ENCODE data around the gene RAB7A. TPM values are rescaled to one million over a fixed set of nuclear protein-coding genes. Genes with fewer than 3 reads are reported as not detected.

RAB7A gene
- total and polyA plus RNA-seq, 2 of the 4 experiments (the other 2 are of a cell fraction): 57.0 to 240 TPM

- DNase-seq: no peak
- H3K4me3 ChIP-seq (ENCODE audit: insufficient read depth, low read depth, low read length): no peak overlapping the region
- no peak overlapping the region for H2AK5ac ChIP-seq (ENCODE audit: low read depth, low read length)
- no peaks in the 10 kb centered on the region for H3K4me1 ChIP-seq (ENCODE audit: control insufficient read depth, insufficient read depth, low read length)
- H3K18ac ChIP-seq (ENCODE audit: low read depth, low read length): no peak overlapping the region
- intact Hi-C loops (cut with micrococcal nuclease) (no loop called here), in situ Hi-C loops (cut with MboI; ENCODE audit: low sequenced_read_pairs) (no loop called here), dilution Hi-C loops (cut with HindIII; ENCODE audit: low sequenced_read_pairs, unreplicated experiment) (no loop called here)
- H3K9me1 ChIP-seq (ENCODE audit: insufficient read depth, low read length): peaks cover 3% of the 10 kb centered on the region
- no peak overlapping the region for H3K4me2 ChIP-seq (ENCODE audit: low read depth, low read length)
- no peak overlapping the region for H3K27ac ChIP-seq (ENCODE audit: insufficient read depth, low read length)
- H3K4ac ChIP-seq (ENCODE audit: low read depth, low read length): no peak overlapping the region
- H3K9me3 ChIP-seq (ENCODE audit: control insufficient read depth, insufficient read depth, low read length): no peaks in the 10 kb centered on the region
- no peak overlapping the region for H4K91ac ChIP-seq (ENCODE audit: insufficient read depth, low read depth, low read length)
- H4K8ac ChIP-seq (ENCODE audit: low read depth in 2 of 2, low read length in 2 of 2): no peak overlapping the region
- ATAC-seq (ENCODE audit: low read depth): no peak
- no peak overlapping the region for H3K56ac ChIP-seq (ENCODE audit: extremely low read depth, insufficient read depth, low read length)
- no CpG with 5 or more reads among the region's 5 CpGs for WGBS, 2 experiments (ENCODE audit: extremely low coverage in 2 of 2, insufficient read length in 1 of 2)
- no peak overlapping the region for H2BK20ac ChIP-seq (ENCODE audit: low read depth, low read length)
- no peak overlapping the region for H2AK9ac ChIP-seq (replicated peaks; ENCODE audit: low read depth, low read length, poor library complexity)
- H2BK15ac ChIP-seq (ENCODE audit: low read depth, low read length): no peak overlapping the region
- peaks cover 49% of the 10 kb centered on the region for H3K36me3 ChIP-seq (ENCODE audit: control insufficient read depth, insufficient read depth, low read length)
- no peak overlapping the region for H2BK120ac ChIP-seq (ENCODE audit: low read depth, low read length)
- H3K9ac ChIP-seq (ENCODE audit: low read depth, low read length): no peak overlapping the region
- no peak overlapping the region for H4K5ac ChIP-seq (ENCODE audit: low read depth, low read length)
- TSS peak; percentile 90 for BruUV-seq (replicated peaks)
- POLR2A ChIA-PET (ENCODE audit: unreplicated experiment): no interaction called here
- no peak overlapping the region for H3K23ac ChIP-seq (ENCODE audit: low read depth, low read length)
- no peak overlapping the region for H2AFZ ChIP-seq (replicated peaks; ENCODE audit: low read length, poor library complexity)
- TF ChIP-seq BHLHE40 (IDR thresholded peaks at IDR 0.05; ENCODE audit: low read depth, low read length): no peak
- TF ChIP-seq RCOR1 (IDR thresholded peaks at IDR 0.05; ENCODE audit: insufficient replicate concordance, low read length): no peak
- no peak for TF ChIP-seq CTCF (conservative IDR thresholded peaks at IDR 0.05; ENCODE audit: low read depth, low read length)
- TF ChIP-seq USF2 (IDR thresholded peaks at IDR 0.05; ENCODE audit: low read depth, low read length): no peak
- no peak for TF ChIP-seq SMC3 (IDR thresholded peaks at IDR 0.05; ENCODE audit: low read depth, low read length)
- no peak for TF ChIP-seq CEBPB (IDR thresholded peaks at IDR 0.05; ENCODE audit: low read depth, low read length)
- TF ChIP-seq RAD21 (IDR thresholded peaks at IDR 0.05; ENCODE audit: low read length): no peak
- no peak for TF ChIP-seq RFX5 (IDR thresholded peaks at IDR 0.05; ENCODE audit: low read depth, low read length)
- TF ChIP-seq POLR2A (IDR thresholded peaks at IDR 0.05; ENCODE audit: low read depth, low read length): no peak
- no peak for TF ChIP-seq MAZ (IDR thresholded peaks at IDR 0.05; ENCODE audit: borderline replicate concordance, low read depth, low read length)
- TF ChIP-seq MAFK (IDR thresholded peaks at IDR 0.05; ENCODE audit: low read depth, low read length): no peak
- TF ChIP-seq FOS (IDR thresholded peaks at IDR 0.05; ENCODE audit: low read depth, low read length): no peak
- peaks cover 14 to 59% of the 10 kb centered on the region in 2 experiments for H3K79me1 ChIP-seq (ENCODE audit: low read depth in 1 of 2, low read length in 2 of 2)
- peaks cover 16% of the 10 kb centered on the region for H4K20me1 ChIP-seq (ENCODE audit: insufficient read depth, low read length)
- H3K27me3 ChIP-seq (ENCODE audit: control insufficient read depth, insufficient read depth, low read length): no peaks in the 10 kb centered on the region
- H3K14ac ChIP-seq (replicated peaks; ENCODE audit: low read depth, low read length): no peak overlapping the region
- CTCF ChIA-PET: no interaction called here
- H2BK5ac ChIP-seq (ENCODE audit: low read depth, low read length, poor library complexity, severe bottlenecking): no peak overlapping the region
Observed at GRCh38 chr3:128814060-128814459, 88.1 kb downstream of the RAB7A start.
